Measurements from ENCODE around the gene CSNK1G1.

GRCh38 chr15:64264502-64264901 lies 91.5 kb downstream of the CSNK1G1 start:
- TF ChIP-seq CTCF (IDR thresholded peaks at IDR 0.05; ENCODE audit: low read length) = no peak
- no peak for TF ChIP-seq EZH2 (IDR thresholded peaks at IDR 0.05; ENCODE audit: borderline replicate concordance, low read length)

Data from OCI-LY1 (cell line).